GM12878 (cell line): ENCODE data around the gene UBTF. TPM values are rescaled to one million over a fixed set of nuclear protein-coding genes. Genes with fewer than 3 reads are reported as not detected.

Experiments
- ATAC-seq: fragments of 200-7000 bp; cut with Tn5 transposase; 3 replicates; pipeline ENCODE4 v1.9.1; 2020; ENCODE audit warnings: mild to moderate bottlenecking, moderate library complexity
- BruUV-seq: library from RNA; stranded (reverse); fragments of 400-500 nt; replicated peaks from 2 replicates; lab custom pipeline; 2021; lab: Mats Ljungman, UMichigan
- CTCF ChIA-PET: fragments of 300-600 bp; sonication (Branson Sonifier 250); formaldehyde crosslinking; extraction: SDS; loops from one replicate; lab custom pipeline; 2021; ENCODE audit warnings: inconsistent platforms; lab: Yijun Ruan, JAX
- POLR2A ChIA-PET: fragments of 350-600 bp; formaldehyde crosslinking; extraction: SDS; loops from one replicate; lab custom pipeline; 2021; ENCODE audit warnings: inconsistent platforms; lab: Charles Lee
- RAD21 ChIA-PET: fragments of 300-600 bp; sonication (Branson Sonifier 250); formaldehyde crosslinking; loops from one replicate; lab custom pipeline; 2023; ENCODE audit warnings: antibody characterized with exemption; ENCODE audit not compliant: unreplicated experiment; lab: Charles Lee
- SMC1A ChIA-PET: fragments of 300-600 bp; sonication (Branson Sonifier 250); formaldehyde crosslinking; loops from one replicate; lab custom pipeline; 2023; ENCODE audit not compliant: unreplicated experiment, uncharacterized antibody; lab: Charles Lee
- DNase-seq: peaks from one replicate; pipeline ENCODE4 v3.0.0-alpha.2; 2011; ENCODE audit warnings: low read depth, low spot score
- FAIRE-seq: peaks from 3 replicates; lab custom pipeline; 2011; peaks lifted over from hg19 to GRCh38; lab: Jason Lieb, UNC
- H2AFZ ChIP-seq: 2 replicates; pipeline ENCODE4 v1.6.0; 2011; ENCODE audit warnings: low read depth, low read length, control low read depth; ENCODE audit not compliant: control insufficient read depth
- H3K27ac ChIP-seq: 2 replicates; pipeline ENCODE4 v1.5.1; 2011; ENCODE audit warnings: control low read depth; ENCODE audit not compliant: control insufficient read depth, insufficient read depth
- H3K27me3 ChIP-seq, 2 experiments: replicated peaks in 1 of 2; 2 replicates each; pipeline versions ENCODE4 v1.6.0 to v1.6.1; 2011; ENCODE audit warnings: low read length in 1 of 2; ENCODE audit not compliant: control insufficient read depth in 2 of 2, insufficient read depth in 2 of 2
- H3K36me3 ChIP-seq, 2 experiments: 2 replicates each; pipeline ENCODE4 v1.5.1; 2011; ENCODE audit warnings: low read length in 1 of 2; ENCODE audit not compliant: control insufficient read depth in 2 of 2, insufficient read depth in 2 of 2
- H3K4me1 ChIP-seq: 2 replicates; pipeline ENCODE4 v1.6.1; 2011; ENCODE audit warnings: mild to moderate bottlenecking, low read length, moderate library complexity, mixed read lengths; ENCODE audit not compliant: control insufficient read depth, insufficient read depth
- H3K4me2 ChIP-seq: 2 replicates; pipeline ENCODE4 v1.6.0; 2011; ENCODE audit warnings: control low read depth; ENCODE audit not compliant: control insufficient read depth, insufficient read depth
- H3K4me3 ChIP-seq: fragments of 200-600 bp; sonication (generic); 2 replicates; pipeline ENCODE4 v1.5.1; 2016
- H3K79me2 ChIP-seq: 2 replicates; pipeline ENCODE4 v1.6.0; 2011; ENCODE audit warnings: low read length; ENCODE audit not compliant: control insufficient read depth, insufficient read depth
- H3K9ac ChIP-seq: 2 replicates; pipeline ENCODE4 v1.8.0; 2011; ENCODE audit warnings: low read length, control low read depth, mixed read lengths; ENCODE audit not compliant: control insufficient read depth, insufficient read depth
- H3K9me3 ChIP-seq: replicated peaks from 3 replicates; pipeline ENCODE4 v1.5.1; 2011; ENCODE audit warnings: mild to moderate bottlenecking, low read length; ENCODE audit not compliant: control insufficient read depth, insufficient read depth
- H4K20me1 ChIP-seq: 2 replicates; pipeline ENCODE4 v1.6.0; 2011; ENCODE audit not compliant: control insufficient read depth, insufficient read depth
- BHLHE40 ChIP-seq, 2 experiments: fragments of 450-650 bp in 1 of 2; IDR thresholded peaks; 2 replicates each; pipeline ENCODE4 v1.6.1; 2011 to 2017; ENCODE audit warnings: low read depth in 2 of 2, borderline replicate concordance in 1 of 2, improper control_type of control experiment in 1 of 2, low read length in 1 of 2, mild to moderate bottlenecking in 1 of 2
- IKZF1 ChIP-seq: fragments of 450-650 bp; conservative IDR thresholded peaks from 2 replicates; pipeline ENCODE4 v1.6.1; 2017; ENCODE audit warnings: antibody characterized with exemption, mild to moderate bottlenecking
- JUNB ChIP-seq: IDR thresholded peaks from 2 replicates; pipeline ENCODE4 v1.6.1; 2016; ENCODE audit warnings: antibody characterized with exemption, mild to moderate bottlenecking
- MLLT1 ChIP-seq: fragments of 450-650 bp; IDR thresholded peaks from 2 replicates; pipeline ENCODE4 v1.6.1; 2016; ENCODE audit warnings: mild to moderate bottlenecking
- MTA3 ChIP-seq: IDR thresholded peaks from 2 replicates; pipeline ENCODE4 v1.6.1; 2012; ENCODE audit warnings: low read length, inconsistent platforms, borderline replicate concordance
- NKRF ChIP-seq: fragments of 450-650 bp; conservative IDR thresholded peaks from 2 replicates; pipeline ENCODE4 v1.6.1; 2017; ENCODE audit warnings: mild to moderate bottlenecking, moderate library complexity
- POLR2A ChIP-seq: IDR thresholded peaks from 2 replicates; pipeline ENCODE4 v1.6.1; 2011; ENCODE audit warnings: low read depth, mild to moderate bottlenecking, low read length
- RFX5 ChIP-seq: IDR thresholded peaks from 2 replicates; pipeline ENCODE4 v1.6.1; 2011; ENCODE audit warnings: low read depth, low read length, improper control_type of control experiment
- SIX5 ChIP-seq: IDR thresholded peaks from 2 replicates; pipeline ENCODE4 v1.6.1; 2011; ENCODE audit warnings: mild to moderate bottlenecking, low read depth, low read length, moderate library complexity; ENCODE audit not compliant: severe bottlenecking
- SMC3 ChIP-seq: IDR thresholded peaks from 2 replicates; pipeline ENCODE4 v1.6.1; 2011; ENCODE audit warnings: low read length, improper control_type of control experiment, borderline replicate concordance
- YBX1 ChIP-seq: fragments of 450-650 bp; IDR thresholded peaks from 2 replicates; pipeline ENCODE4 v1.6.1; 2016; ENCODE audit warnings: antibody characterized with exemption
- ZBTB33 ChIP-seq: fragments of 450-650 bp; IDR thresholded peaks from 2 replicates; pipeline ENCODE4 v1.6.1; 2017; ENCODE audit warnings: mild to moderate bottlenecking
- ZSCAN29 ChIP-seq: fragments of 450-650 bp; IDR thresholded peaks from 2 replicates; pipeline ENCODE4 v1.6.1; 2017; ENCODE audit warnings: mild to moderate bottlenecking, moderate library complexity
- ZZZ3 ChIP-seq: IDR thresholded peaks from 2 replicates; pipeline ENCODE4 v1.6.1; 2011; ENCODE audit warnings: low read depth; ENCODE audit not compliant: control insufficient read depth, insufficient read length
- WGBS: methylation state at CpG from one replicate; pipeline ENCODE4 v1.1.6; 2016; ENCODE audit warnings: low lambda C conversion rate; ENCODE audit not compliant: insufficient replicate concordance, insufficient coverage; ENCODE audit errors: missing lambda C conversion rate; 5-methylcytosine and 5-hydroxymethylcytosine counted together
- in situ Hi-C: fragments of 300-500 bp; cut with MboI; formaldehyde crosslinking; loops from 9 replicates; pipeline ENCODE4 v1.14.3; 2018; ENCODE audit warnings: mixed read lengths
- intact Hi-C: fragments of 100-400 bp; cut with micrococcal nuclease; formaldehyde crosslinking; loops from one replicate; pipeline ENCODE4 v1.14.2; 2022; ENCODE audit not compliant: unreplicated experiment
- polyA plus RNA-seq, 11 experiments: library from polyadenylated mRNA; depleted of rRNA in 4 of 11; unstranded in 6 of 11; stranded (reverse) in 5 of 11; fragments of >200 nt; fragmentation: Nextera tagmentation in 4 of 11; fragmentation: Illumina TruSeq in 1 of 11; extraction: Ambion mirVana in 4 of 11; extraction: Trizol in 1 of 11; gene quantifications; 1 replicate in 1 of 11; 2 replicates in 10 of 11; pipeline versions ENCODE4 v1.2.1 to v1.2.3, GENCODE V29; 2011 to 2016; ENCODE audit warnings: inconsistent platforms in 2 of 11, missing spikeins in 2 of 11, low read depth in 1 of 11
- total RNA-seq, 4 experiments: library from RNA; depleted of rRNA in 3 of 4; stranded (reverse); fragments of >200 nt in 3 of 4; fragmentation: Illumina TruSeq in 1 of 4; extraction: Trizol in 1 of 4; gene quantifications; 2 replicates each; pipeline versions ENCODE4 v1.2.1 to v1.2.3, GENCODE V29; 2013 to 2021
- TF ChIP-seq, protein P1 (sequence below): fragments of 150-350 bp; IDR thresholded peaks from 2 replicates; pipeline ENCODE4 v1.6.1; 2014; ENCODE audit warnings: mild to moderate bottlenecking, low read depth, low read length

Gene UBTF
- total and polyA plus RNA-seq, 10 of the 15 experiments (the other 5 are each of a cell fraction or from before 2014, with no cell fraction given) = 2.2 to 124 (median 79.6) TPM

- no peaks in the 10 kb centered on the region for H3K27me3 ChIP-seq
- no peak for DNase-seq
- peak overlapping the region; percentile 83 for H3K4me2 ChIP-seq
- H3K36me3 ChIP-seq = peaks cover 43 to 53% of the 10 kb centered on the region in 2 experiments
- RAD21 ChIA-PET = interaction anchor here (0.6 to 3.7 kb wide), 24 partner anchors 8 to 325 kb away, joined by 3 to 46 read pairs (median 4); partner anchors contain the start of genes ATXN7L3, GRN, HROB and SLC25A39
- H4K20me1 ChIP-seq = peaks cover 2% of the 10 kb centered on the region; the same call in 1 of the 2 replicates
- in situ Hi-C loops = loop anchor here (25.0 kb wide), 1 partner anchor 302 kb away; the partner anchor contains the start of gene GPATCH8
- peak overlapping the region; percentile 54; the same call in 1 of the 2 replicates for H3K4me3 ChIP-seq
- H3K9ac ChIP-seq = peak overlapping the region; percentile 73
- intact Hi-C loops = loop anchor here (1.0 to 10.0 kb wide), 2 partner anchors 121 to 294 kb away; partner anchors contain the start of gene GPATCH8
- 17% methylated on average over 54 of the region's 64 CpGs for WGBS
- ATAC-seq = peak; percentile 98
- peak overlapping the region; percentile 33; the same call in 1 of the 2 replicates for H2AFZ ChIP-seq
- FAIRE-seq = peak; percentile 89
- no peaks in the 10 kb centered on the region for H3K9me3 ChIP-seq
- H3K4me1 ChIP-seq = peaks cover 22% of the 10 kb centered on the region
- peaks cover 11% of the 10 kb centered on the region for H3K79me2 ChIP-seq
- CTCF ChIA-PET = interaction anchor here (0.6 to 7.0 kb wide), 44 partner anchors 8 to 586 kb away, joined by 3 to 135 read pairs (median 4); partner anchors contain the start of genes ASB16, ATXN7L3, FAM171A2 and GRN
- POLR2A ChIA-PET = interaction anchor here (0.7 to 2.6 kb wide), 14 partner anchors 8 to 137 kb away, joined by 3 to 16 read pairs (median 7); partner anchors contain the start of genes ATXN7L3, GRN, SLC25A39 and TMUB2
- SMC1A ChIA-PET = interaction anchor here (0.6 to 3.1 kb wide), 24 partner anchors 8 to 155 kb away, joined by 3 to 38 read pairs (median 5); partner anchors contain the start of genes GRN and TMUB2
- H3K27ac ChIP-seq = peak overlapping the region; percentile 82
- no TSS peak for BruUV-seq
- TF ChIP-seq YBX1 (no peak), ZSCAN29 (no peak), NKRF (peak; percentile 69), RFX5 (no peak), BHLHE40 (IDR thresholded peaks at IDR 0.05; ENCODE audit: borderline replicate concordance in 1 of 2, low read depth in 2 of 2, low read length in 1 of 2) (peak; percentile 74 to 77; a peak in 3 of 4 replicates), IKZF1 (peak; percentile 77), MLLT1 (0 out of 2 replicates have a peak, but pooled peaks have one; percentile 2), MTA3 (no peak; the same call in 1 of the 2 replicates), ZBTB33 (no peak), ZZZ3 (no peak), JUNB (no peak), POLR2A (peak; percentile 79), SMC3 (peak; percentile 96), SIX5 (no peak)
- TF ChIP-seq, protein P1, sequence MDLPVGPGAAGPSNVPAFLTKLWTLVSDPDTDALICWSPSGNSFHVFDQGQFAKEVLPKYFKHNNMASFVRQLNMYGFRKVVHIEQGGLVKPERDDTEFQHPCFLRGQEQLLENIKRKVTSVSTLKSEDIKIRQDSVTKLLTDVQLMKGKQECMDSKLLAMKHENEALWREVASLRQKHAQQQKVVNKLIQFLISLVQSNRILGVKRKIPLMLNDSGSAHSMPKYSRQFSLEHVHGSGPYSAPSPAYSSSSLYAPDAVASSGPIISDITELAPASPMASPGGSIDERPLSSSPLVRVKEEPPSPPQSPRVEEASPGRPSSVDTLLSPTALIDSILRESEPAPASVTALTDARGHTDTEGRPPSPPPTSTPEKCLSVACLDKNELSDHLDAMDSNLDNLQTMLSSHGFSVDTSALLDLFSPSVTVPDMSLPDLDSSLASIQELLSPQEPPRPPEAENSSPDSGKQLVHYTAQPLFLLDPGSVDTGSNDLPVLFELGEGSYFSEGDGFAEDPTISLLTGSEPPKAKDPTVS = no peak
Observed at GRCh38 chr17:44210342-44211192, 8.9 kb downstream of the UBTF start.
